HG02588 (cell line): ENCODE results near the gene DNAJB13.

Source experiments
- ATAC-seq: cut with Tn5 transposase; IDR thresholded peaks from one replicate; pipeline ENCODE4 v1.9.1; 2021; ENCODE audit warnings: mild to moderate bottlenecking, moderate library complexity; ENCODE audit not compliant: unreplicated experiment

Gene DNAJB13

DNA sequence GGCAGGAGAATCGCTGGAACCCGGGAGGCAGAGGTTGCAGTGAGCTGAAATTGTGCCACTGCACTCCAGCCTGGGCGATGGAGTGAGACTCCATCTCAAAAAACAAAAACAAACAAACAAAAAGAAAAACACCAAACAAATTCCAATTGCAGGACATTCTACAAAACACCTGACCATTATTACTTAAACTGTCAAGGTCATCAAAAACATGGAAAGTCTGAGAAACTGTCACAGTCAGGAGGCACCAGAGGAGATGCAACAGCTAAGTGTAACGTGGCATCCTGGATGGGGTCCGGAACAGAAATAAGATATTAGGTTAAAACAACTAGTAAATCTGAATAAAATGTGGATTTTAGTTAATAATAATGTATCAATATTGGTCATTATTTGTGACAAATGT, 914 bp upstream of the DNAJB13 start:
- no peak for ATAC-seq

DNA sequence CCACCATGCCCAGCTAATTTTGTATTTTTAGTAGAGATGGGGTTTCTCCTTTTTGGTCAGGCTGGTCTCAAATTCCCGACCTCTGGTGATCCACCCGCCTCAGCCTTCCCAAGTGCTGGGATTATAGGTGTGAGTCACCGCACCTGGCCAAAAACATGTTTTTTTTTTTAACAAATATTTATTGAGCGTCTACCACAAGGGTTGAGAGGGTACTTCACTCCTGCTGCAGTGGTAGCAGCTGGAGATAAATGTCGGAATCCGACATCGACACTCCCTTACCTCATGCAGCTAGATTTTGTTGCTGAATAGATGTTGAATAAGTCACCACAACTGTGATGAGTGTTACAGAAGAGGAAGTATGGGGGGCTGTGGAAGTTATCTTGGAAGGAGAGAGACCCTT, 971 bp downstream of the DNAJB13 start:
- no peak for ATAC-seq

DNA sequence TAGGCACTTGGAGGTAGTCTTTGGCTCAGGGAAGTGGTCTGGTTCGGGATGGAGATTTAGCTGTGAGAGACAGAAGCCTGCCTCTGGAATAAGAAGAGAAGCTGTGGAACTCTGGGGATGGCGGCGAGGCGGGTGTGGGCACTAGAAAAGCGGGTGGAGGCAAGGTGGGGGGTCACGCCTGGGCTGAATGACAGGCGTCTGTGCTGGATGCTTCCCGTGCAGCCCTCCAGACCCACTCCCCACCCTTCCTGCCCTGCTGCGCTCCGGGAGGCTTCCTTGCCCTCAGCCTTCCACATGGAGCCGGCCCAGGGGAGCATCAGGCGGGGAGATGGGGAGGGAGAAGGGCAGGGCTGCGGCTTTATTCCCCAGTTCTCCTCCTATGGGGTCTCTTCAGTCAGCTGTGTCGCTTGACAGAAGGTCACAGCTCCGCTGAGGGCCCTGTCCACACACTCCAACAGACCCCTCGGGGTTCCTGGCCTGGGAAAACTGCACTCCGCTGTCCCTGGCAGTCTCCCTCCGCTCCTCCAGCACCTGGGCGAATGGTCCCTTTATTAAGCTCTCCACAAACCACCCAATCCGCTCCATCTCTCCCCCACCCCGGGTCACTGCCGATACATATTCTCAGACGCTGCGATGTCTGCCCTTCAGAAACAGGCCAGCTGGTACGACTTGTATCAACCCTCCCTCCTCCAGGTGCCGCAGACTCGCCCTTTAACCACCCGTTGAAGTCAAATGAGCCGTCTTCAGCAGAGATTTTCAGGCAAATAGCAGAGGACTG, 6.2 kb downstream of the DNAJB13 start:
- no peak for ATAC-seq

DNA sequence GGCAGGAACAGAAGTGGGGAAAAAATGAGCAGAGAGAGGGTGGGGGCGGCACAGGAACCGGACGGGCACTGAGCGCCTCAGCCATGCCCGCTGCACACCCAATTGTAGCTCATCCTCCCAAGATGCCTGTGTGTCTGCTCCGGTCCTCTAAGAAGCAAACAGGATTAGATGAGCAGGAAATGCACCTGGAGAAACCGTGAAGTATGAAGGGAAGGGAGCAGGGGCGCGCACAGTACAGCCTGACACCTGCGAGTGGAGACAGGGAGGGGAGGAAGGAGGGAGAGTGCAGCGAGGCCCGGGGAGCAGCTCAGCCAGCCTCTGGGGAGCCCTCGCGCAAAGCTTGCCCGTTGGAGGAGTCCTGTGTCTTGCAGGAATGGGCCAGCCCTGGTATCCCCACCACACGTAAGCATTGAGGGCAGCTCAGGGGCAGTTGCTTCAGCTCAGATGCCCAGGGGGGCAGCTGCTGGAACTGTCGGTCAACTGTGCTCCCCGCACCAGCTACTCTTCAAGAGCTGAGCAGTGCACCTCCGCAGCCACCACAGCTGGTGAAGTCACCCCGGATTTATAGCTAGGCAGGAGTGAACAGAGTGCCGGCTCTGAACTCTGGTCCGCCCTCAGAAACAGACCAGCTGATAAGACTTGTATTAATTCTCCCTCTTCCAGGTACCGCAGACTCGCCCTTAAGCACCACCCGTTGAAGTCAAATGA, 7.0 kb downstream of the DNAJB13 start:
- no peak for ATAC-seq

DNA sequence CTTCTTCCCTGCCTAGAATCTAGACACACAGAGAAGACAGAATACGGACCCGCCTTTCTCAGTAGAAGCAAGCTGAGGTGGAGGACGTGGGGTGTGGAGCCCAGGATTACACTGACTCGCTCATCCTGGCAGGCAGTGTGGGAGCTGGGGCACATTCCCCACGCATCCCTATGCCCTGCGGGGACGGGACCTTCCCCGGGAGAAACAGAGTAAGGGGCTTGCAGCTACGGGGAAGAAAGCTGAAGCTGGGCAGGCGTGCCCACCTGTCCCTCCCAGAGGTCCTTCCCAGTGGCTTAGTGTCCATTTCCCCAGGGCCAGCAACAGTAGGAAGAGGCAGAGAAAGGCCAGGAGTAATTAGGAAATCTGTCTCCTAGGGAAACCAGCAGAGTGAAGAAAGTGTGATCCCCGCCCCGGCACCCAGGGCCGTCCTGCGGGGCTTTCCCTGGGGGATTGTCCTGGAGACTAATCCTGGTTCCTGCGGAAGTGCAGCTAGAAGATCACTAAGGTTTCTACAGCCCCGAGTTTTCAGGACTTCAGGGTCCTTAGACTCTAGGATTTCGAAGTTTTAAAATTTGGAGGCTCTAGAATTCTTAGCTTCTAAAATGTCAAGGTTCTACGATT, 7.8 kb downstream of the DNAJB13 start:
- ATAC-seq: no peak

DNA sequence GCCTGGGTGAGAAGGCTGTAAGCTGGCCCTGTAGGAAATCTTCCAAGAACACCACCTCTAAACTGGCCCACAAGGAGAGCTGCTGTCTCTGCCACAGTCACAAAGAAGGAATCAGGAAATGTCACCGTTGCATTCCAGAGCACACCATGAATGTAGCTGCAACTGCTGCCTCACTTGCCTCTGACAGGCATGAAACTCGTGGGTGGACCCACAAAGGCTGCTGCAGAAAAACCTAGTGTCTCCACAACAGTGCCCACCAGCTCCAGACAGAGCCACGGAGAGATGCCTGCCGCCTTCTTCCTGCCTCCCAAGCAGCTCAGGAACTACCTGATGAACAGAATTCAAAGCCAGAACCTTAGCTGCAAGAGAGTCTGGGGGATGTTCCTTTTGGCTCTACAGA, 10.5 kb downstream of the DNAJB13 start:
- no peak for ATAC-seq

DNA sequence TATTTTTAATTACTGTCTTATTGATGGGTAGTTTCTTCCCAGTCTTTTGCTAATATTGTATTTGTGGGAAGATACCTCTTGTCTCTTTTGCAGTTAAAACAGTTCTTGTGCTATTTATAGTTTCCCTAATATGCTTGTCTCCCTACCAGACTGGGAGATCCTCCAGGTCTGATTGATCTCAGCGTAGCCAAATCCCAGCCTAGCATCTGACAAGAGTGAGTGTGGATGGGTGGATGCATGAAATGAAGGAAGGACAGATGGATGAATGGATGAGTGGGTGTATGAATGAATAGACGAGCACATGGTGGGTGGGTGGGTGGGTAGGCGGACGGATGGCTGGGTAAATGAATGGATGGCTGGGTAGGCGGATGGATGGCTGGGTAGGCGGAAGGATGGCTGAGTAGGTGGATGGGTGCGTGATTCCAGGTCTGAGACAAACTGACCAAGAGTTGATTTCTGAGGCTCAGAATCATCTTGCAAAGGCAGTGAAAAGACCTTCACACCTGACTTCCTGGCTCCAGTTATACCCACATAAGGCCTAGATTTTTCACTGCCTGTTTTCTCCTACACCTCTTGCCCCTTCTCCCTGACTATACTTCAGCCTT, 11.4 kb downstream of the DNAJB13 start:
- no peak for ATAC-seq

DNA sequence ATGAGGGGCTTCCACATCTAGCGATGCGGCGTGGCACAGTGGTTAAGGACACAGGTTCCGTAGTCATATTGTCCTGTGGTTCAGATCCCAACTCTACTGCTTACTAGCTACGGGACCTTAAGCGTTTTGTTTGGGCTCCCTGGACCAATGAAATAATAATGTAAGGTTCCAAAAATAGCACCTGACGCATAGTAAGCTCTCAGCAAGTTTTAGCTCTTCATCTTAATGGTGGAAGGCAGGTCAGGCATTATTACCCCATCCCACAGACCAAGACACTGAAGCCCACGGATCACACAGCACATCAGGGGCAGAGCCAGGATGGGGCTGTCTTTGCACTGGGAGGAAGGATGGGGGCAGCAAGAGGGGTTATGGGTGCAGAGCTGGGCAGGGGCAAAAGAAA, 13.0 kb downstream of the DNAJB13 start:
- ATAC-seq: no peak

DNA sequence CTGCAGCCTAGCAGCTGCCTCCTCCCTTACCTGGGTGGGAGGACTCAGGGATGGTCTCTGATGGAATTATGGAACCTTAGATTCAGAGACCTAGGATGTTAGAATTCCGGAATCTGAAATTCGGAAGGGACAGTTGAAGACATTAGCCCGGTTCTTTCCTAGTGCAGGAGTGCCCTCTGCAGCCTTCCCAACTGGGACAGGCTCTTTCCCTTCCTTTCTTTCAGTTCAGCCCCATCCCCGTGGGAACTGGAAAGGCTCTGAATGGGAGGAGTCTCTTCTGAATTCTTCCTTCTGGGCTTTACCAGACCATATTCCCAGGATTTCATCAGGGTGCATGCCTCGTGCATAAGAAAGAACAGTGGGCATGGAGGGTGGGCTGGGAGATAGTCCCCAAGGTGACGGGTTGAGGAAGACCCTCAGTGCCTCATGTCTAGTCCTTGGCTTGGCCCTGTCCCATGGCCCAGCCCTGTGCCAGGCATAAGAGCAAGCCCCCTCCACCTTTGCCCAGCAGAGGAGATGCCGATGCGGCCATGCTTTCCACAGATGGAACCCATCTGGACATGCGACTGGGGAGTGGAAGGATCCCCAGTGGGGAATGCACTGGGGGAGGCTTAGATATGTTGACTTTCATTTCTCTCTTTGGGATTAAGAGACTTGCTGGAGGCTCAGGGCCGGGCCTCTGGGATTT, 14.4 kb downstream of the DNAJB13 start:
- no peak for ATAC-seq

DNA sequence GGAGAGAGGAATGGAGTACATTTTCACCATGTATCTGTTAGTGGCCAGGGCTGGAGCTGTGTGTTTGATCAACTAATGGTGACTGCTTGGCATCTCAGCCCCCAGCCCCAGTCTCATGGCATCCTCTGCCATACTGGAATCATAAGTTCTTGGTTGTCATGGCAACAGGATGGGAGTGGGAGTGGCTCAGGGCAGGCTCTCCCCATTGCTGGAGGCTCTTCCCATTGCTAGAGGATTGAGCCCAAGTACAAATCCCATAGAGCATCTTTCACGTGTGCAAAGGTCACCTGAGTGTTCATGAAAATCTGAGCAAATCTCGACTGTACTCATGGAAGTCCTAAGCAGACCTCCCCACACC, 14.9 kb downstream of the DNAJB13 start:
- ATAC-seq: no peak

DNA sequence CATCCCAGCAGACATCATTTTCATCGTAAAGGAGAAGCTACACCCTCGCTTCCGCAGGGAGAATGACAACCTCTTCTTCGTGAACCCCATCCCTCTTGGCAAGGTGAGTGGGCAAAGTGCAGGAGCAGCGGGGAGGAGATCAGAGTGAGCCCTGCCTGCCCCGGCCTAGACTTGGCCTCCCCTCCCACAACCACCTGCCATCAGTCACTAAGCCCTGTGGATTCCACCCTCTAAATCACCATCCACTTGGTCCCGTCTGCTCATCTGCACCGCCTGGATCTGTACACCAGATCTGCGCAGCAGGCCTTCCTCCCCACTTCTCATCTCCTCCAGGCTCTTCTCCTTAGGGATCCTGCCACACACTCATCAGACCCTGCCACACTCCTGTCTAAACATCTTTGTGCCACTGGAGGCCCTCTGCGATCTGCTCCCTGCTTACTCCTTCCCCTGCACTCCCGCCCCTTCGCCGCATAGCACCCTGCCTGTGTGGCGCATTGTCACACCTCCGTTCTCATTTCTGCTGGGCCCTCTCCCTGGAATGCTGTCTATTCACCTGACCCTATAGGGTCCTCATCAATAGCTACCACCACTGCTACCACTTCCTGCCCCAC, 17.6 kb downstream of the DNAJB13 start:
- ATAC-seq: no peak

DNA sequence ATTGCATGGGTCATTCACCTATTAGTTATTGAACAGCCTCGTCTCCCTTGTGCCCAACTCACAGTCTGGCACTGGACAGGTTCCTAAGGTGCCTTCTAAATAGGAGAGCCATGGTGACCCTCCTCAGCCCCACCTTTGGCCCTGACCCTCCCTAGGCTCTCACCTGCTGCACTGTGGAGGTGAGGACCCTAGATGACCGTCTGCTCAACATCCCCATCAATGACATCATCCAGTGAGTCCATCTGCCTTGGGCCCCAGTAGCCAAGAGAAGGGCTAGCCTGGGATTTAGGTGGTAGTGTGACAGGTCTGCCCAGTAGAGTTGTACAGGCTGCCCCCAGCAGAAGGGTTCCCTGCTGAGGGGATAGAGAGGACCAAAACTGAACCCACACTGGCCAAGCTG, 18.3 kb downstream of the DNAJB13 start:
- ATAC-seq: no peak

DNA sequence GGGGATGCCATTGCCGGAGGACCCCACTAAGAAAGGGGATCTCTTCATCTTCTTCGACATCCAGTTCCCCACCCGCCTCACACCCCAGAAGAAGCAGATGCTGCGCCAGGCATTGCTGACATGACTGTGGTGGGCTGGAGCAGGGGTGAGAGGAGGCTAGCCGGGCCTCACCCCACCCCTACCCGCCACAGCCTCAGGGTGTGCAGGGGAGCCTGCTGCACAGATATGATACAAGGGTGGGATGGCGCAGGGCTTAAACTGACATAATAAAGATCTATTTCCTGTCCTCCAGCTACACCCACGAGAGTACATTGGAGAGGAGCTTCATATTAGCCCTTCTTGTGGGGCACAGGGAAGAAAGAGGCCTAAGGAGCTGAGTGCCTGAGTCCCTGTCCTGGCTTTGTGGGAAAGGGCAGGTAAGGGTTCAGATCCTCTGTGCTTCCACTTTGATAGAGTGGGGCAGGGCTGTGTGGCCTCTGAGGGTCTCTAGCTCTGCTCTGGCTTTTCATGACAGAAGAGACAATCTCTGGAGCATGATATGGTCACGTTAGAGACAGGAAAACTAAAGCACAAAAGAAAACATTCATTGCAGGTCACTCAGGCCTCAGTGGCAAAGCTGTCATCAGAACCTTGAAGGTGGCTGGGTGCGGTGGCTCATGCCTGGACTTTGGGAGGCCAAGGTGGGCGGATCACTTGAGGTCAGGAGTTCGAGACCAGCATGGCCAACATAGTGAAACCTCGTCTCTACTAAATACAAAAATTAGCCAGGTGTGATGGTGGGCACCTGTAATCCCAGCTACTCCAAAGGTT, 19.4 kb downstream of the DNAJB13 start:
- no peak for ATAC-seq

DNA sequence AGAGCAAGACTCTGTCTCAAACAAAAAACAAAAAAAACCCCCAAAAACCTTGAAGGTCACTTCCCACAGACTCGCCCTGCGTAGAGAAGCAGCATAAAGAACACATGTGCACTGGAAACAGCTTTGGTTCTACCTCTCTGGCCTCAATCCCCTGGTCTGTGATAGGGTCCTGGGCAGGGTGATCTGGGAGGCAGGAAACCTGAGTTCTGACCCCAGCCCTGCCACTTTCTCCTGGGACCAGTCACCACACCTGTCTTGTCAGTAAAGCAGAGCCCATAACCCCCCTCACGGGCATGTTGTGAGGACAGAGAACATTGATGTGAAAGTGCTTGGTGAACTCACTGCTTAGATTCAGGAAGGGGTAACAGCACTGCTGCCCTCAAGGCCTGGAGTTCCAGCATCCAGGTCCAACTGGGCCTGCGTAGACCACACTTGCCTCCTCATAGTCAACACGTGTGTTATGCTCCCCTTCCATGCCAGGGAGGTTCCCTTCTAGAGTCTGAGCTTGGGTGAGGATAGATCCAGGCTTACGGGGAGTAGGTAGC, 20.4 kb downstream of the DNAJB13 start:
- ATAC-seq: no peak

DNA sequence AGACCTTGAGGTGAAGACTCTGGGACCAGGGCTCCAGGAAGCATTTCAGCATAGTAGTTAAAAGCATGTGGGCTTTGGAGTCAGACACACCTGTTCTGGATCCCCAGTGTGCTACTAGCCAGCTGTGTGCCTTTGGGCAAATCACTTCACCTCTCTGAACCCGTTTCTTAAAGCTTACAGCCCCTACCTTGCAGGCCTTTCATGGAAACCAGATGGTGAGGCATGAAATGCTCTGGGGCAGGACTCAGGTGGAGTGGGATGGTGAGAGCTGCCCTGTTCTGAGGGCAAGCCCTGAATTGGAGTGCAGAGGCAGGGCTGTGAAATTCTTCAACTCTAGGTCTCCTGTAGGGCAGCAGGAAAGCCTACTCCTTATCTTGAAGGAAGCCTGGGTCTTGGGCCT, 21.4 kb downstream of the DNAJB13 start:
- ATAC-seq: no peak

DNA sequence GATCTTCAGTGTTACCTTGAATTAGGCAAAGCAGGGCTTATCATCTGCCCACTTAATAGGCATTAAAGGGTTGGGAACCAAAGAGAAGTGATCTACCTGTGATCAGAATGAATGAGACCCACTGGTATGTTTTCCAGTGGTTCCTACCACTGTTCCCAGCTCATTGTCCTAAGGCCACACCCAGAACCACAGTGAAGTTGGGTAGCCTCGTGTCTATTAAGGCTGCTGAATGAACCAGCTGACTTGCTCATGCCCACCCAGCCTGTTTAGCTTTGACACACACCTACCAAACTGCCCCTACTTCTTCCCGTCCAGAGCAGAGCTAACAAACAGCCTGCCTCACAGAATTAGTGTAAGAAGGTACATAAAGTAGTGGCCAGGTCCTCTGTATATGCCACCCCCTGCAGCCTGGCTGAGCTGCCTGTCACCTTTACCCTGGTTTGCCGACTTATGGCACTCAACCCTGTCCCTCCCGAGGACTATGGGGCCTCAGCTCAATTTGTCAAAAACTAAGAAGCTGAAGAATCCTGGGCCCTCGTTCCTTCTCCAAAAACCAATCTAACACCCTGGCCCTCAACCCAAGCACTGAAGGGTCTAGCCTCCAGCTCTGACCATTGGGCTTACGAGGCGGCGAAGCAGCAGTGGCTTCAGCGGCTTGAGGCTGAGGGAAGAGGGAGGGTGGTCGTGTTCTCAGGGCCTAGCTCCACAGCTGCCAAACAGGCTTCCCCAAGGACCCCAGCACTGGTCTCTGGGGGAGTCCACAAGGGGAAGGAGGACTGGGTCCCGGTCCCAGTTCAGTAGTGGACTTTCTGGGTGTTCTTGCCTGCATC, 22.0 kb downstream of the DNAJB13 start:
- no peak for ATAC-seq

DNA sequence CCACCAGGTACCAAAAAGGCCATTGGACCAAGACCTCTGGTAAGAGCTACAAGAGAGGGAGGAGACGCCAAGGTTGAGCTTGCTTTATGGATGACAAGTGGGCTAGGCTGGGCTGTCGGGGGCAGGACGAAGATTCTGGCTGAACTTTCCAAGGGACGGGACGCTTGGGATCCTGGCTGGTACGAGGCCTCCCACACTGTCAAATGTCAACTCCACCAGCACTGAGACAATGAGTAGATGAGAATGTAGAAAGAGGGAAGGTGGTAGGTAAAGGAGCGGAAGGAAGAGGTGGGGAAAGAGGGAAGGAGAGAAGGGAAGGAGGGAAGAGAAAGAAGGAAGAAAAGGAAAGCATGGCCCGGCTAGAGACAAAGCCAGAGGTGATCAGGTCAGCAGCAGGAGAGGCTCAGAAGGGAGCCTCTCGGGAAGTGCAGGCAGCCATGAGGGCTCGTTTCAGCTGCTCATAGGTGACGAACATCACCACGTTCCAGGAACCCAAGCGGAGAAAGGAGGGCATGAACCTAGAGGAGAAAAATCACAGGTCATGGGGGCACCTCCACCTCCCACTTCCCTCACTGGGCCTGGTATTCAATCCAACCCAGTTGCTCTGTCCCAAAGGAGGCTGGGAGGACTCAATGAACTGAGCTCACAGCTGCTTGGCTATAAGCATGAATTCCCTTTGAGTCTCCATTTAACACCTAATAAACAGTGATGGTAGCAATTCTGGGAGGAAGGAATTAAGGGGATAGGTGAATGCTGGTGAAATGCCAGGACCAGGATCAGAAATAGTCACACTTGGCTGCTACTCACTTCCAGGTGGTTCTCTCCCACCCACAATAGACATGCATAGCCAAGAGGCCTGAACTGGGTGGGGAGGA, 24.0 kb downstream of the DNAJB13 start:
- no peak for ATAC-seq

DNA sequence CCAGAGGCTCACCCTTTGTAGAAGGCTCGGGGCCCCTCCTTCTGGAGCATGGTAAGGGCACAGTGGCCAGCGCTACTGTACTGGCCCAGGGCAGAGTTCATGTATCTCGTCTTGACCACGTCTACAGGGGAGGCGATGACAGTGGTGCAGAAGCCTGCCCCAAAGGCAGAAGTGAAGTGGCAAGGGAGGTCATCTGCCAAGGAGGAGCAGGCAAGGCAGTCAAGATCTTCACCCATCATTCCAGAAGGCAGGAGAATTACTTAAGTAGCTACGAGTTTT, 24.6 kb downstream of the DNAJB13 start:
- no peak for ATAC-seq
